Suppressor macrophage treated with lipopolysaccharide for 4 hours (primary cell): ENCODE data around the gene COLEC11.
A peak's percentile ranks its signal among the peaks of the same experiment; 100 is the strongest.

Experiments used
- DNase-seq: peaks from one replicate; pipeline ENCODE4 v3.0.0-alpha.2; 2020

The COLEC11 gene

GRCh38 chr2:3585261-3586109 is 9.4 kb upstream of the COLEC11 start:
- no peak for DNase-seq

DNA sequence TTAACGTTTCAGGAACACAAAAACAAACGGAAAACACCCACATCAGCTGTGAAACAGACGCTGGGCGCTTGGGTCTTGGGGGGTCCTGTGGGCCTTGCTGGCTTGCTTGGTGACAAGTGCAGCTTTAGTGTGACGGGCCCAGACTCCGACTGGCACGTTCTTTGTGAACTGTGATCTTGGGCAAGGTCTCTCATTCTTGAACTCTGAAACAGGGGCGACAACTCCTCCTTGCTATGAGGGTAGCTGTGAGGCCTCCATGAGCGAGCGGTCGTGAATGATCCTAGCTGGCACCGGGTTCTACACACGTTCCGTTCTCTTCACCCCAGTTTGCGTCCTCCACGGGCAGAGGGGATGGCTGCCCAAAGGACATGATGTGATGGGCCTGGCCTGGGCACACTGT is 8.7 kb upstream of the COLEC11 start:
- no peak for DNase-seq

GRCh38 chr2:3587021-3587420 is 7.9 kb upstream of the COLEC11 start:
- no peak for DNase-seq

DNA sequence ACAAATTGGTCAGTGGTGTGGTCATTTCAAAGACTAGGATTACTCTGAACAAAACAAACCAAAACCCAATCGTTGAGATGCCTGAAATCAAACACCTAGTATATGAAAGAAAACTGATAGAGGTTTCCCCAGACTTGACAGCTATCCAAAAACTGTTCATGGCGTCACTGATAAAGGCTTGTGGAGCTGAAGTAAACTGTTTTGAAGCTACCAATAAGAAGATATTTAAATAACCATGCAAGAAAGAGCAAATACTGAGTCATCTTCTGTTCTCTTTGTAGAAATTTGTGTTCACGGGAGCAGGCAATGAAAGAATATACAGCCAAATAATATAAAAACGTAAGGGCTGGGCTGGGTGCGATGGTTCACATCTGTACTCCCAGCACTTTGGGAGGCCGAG is 7.5 kb upstream of the COLEC11 start:
- no peak for DNase-seq

- no peak for DNase-seq
Measured at GRCh38 chr2:3588084-3588483, 6.8 kb upstream of the COLEC11 start.

- no peak for DNase-seq
Measured at GRCh38 chr2:3589086-3589485, 5.8 kb upstream of the COLEC11 start.

- no peak for DNase-seq
Measured at GRCh38 chr2:3595404-3595803, 492 bp downstream of the COLEC11 start.

DNA sequence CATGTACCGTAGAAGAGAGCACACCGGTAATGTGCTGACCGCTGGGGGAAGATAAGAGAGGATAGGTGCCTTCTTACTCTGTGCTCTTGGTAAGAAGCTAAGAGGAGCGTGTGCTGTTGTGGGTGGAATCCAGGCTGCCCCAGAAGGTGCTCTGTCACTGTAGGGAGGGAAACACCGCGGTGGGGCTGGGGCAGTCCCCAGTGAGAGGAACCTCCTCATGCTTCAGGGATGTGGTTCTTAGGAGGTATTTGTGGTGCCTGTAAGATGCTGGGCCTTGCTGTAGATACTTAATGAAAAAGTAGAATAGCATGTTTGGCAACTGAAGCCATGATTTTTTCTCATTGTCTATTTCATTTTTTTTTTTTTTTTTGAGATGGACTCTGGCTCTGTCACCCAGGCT is 1.1 kb downstream of the COLEC11 start:
- no peak for DNase-seq

GRCh38 chr2:3596901-3597417 is 2.0 kb downstream of the COLEC11 start:
- DNase-seq: no peak

DNA sequence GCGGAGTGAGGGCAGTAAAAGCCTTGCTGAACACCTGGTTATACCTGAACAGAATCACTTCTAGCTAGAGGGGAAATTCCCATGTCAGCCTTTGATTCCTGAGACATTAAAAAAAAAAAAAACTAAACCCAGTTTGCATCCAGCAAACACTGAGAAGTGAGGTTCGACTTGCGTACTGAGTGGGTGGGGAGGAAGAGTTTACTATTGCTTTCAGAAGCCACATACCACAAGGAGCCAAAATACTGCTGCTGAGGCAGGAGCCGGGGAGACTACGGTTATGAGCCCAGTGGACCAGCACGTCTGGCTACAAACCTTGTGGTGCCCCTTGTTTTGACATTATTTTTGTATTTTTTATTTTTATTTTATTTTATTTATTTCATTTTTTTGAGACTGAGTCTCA is 2.7 kb downstream of the COLEC11 start:
- DNase-seq: no peak

DNA sequence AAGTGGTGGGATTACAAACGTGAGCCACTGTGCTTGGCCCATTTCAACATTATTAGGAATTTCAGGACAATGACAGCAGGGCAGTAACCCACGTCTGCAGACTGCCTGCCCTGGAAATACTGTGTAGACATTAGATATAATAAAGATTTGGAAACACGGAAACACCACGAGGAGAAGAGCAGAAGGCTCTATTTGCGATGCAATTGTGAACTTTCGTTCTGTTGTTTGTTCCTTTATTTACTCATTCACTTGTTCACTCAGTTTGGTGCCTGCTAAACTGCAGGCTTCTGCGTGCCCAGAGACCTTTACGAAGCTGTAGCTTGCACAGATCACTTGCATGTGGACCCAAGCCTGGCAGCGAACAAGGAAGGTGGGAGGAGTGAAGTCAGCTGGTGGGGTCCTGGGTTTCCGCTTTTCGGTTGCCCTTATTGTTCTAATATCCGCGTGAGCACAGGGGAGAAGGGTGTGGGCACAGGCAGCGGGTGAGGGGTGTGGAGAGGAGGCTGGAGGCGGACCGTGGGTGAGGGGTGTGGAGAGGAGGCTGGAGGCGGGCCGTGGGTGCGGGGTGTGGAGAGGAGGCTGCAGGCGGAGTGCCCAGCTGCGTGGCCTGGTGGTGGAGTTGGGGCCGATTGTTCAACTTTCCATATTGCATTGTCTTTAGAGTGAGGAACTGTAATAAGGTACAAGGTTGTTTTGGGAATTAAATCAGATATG is 3.4 kb downstream of the COLEC11 start:
- no peak for DNase-seq

DNA sequence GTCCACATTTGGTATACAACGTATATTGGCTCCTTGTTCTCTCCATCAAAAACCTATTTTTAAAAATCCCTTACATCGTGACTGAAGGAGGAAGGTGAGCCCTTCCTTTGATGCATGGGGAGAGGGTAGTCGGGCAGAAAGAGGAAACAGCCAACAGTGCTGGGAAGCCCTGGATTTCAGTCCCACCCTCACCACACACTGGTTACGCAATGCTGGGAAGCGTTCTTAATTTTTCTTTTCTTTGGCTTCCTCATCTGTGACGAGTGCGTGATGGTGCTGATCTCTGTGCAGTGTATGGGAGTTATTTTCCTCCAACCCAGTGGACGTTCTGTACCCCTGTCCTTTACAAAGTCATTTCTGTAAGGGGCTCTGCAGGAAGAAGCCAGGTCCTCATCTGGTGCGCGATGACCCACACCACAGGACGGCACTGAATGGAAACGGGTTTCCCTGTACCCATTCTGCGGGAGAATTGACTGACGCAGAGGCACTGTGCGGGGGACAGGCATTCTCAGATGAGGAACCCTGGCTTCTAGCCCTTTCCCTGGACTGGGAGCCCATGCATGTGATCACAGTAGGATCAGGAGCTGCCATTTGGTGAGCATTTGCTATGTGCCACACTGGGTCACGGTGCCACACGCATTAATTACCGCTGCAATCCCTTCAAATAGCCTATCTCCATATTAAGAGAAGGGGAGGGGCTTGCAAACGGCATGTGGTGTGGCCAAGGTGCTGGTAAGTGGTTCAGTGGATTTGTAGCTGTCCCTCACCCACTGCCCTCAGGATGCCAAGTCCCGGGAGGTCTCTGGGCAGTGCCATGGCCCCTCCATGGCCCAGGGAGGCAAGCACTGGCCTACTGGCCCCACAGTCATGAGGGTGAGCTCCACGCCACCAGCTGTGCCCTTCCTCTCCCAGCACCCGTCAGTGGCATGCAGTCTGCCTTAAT is 4.3 kb downstream of the COLEC11 start:
- DNase-seq: peak; percentile 69

GRCh38 chr2:3600256-3600855 is 5.4 kb downstream of the COLEC11 start:
- no peak for DNase-seq

GRCh38 chr2:3601561-3602271 is 6.8 kb downstream of the COLEC11 start:
- DNase-seq: no peak

- DNase-seq: no peak
Measured at GRCh38 chr2:3602553-3603339, 7.8 kb downstream of the COLEC11 start.

DNA sequence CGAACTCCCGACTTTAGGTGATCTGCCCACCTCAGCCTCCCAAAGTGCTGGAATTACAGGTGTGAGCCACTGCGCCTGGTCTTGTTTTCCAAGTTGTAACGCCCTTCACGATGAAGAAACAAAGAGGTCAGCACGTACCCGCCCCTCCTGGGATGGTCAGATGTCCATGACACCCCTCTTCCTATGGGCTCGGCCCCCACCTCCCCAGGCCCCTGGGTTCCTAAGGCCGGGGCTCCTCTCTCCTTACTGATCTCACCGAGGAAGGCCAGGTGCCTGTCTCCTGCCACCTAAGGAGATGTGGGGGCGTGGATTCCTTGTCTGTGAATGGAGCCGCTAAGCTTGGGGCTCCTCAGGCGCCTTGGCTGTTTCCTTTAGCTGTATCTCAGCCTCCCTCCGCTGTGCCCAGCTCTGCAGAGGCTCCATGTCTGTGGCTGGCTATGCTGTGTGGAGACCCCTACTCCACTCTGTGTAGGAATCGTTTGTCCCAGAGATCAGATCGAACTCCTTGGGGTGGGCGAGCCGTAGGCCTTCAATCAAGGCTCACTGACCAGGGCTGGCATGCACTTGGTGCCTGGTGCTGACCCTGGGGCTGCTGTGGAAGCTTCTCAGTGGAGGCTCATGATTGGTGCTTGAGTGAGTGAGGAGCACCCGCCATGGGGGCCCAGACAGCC is 8.8 kb downstream of the COLEC11 start:
- DNase-seq: no peak

DNA sequence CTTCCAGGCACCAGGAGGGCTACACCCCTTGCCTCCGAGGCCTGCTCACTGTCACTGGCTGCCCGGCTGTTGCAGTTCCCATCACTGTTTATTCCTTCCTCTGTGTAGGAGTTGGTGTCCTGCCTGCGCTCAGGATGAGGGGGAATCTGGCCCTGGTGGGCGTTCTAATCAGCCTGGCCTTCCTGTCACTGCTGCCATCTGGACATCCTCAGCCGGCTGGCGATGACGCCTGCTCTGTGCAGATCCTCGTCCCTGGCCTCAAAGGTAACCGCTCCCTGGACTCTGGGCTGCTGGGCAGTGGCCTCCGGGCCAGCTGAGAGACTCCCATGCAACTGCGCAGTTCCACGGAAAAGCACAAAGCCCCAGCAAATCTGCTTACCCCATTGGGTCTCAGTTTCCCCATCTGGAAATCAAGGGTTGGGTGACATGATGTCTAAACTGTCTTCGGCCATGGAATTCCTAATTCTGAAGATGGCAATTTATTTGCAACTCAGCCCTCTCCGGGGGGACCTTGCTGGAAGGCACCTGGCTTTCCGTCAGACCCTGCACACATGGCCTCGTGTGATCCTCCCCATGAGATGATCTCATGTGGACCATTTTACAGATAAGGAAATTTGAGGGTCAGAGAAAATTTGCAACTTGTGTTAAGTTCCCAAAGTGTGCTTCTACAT is 9.4 kb downstream of the COLEC11 start:
- DNase-seq: no peak

DNA sequence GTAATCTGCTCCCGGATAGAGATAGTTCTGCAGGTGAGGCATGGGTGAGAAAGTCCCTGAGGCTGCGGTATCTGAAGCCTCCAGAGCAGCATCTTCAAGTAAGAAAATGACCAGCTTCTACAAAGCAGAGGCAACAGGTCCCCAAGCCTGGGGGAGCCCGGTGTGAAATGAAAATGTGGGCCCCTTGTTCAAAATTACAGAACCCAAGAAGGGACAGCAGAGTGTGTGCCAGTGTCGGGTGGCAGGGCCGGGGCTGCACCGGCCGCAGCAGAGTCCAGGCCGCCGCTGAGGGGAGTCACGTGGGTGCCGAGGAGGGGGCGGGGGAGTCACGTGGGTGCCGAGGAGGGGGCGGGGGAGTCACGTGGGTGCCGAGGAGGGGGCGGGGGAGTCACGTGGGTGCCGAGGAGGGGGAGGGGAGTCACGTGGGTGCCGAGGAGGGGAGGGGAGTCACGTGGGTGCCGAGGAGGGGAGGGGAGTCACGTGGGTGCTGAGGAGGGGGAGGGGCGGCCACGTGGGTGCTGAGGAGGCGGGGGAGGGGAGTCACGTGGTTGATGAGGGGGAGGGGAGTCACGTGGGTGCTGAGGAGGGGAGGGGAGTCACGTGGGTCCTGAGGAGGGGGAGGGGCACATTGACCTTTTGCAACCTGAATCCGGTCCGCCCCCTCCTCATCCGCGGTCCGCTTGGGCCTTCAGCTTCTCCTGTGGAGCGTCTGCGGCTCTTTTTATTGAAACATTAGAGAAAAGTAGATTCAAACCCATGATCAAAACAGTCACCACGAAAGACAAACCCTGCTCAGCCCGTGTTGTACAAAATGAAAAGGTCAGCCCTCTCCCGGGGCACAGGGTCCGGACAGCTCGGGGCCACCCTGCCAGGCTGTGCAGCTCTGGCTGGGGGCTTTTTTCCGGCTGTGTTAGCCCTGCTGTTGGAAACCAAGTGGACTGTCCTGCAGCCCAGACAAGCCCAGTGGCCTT is 10.4 kb downstream of the COLEC11 start:
- DNase-seq: no peak

- no peak for DNase-seq
Measured at GRCh38 chr2:3606028-3606369, 11.1 kb downstream of the COLEC11 start.
